Right renal pelvis (tissue), 4 donors: ENCODE measurements around the gene BTG2. TPM values are rescaled to one million over a fixed set of nuclear protein-coding genes. Genes with fewer than 3 reads are reported as not detected.
"Not testable (repeated sequence)": the region's sequence is repeated elsewhere in the genome, so short reads cannot be mapped to it uniquely, and the experiment has no call there.

Source experiments
- DNase-seq, 4 donors: peaks; one replicate each; pipeline ENCODE4 v3.0.0-alpha.2; 2013; ENCODE audit warnings: low read depth in 4 of 4, low spot score in 3 of 4, missing footprints in 1 of 4
- polyA plus RNA-seq, 4 donors: library from polyadenylated mRNA; unstranded; fragments of 120-200 nt; gene quantifications; one replicate each; pipeline ENCODE4 v1.2.1, GENCODE V29; 2013; ENCODE audit not compliant: insufficient read length in 4 of 4

Gene BTG2, protein sequence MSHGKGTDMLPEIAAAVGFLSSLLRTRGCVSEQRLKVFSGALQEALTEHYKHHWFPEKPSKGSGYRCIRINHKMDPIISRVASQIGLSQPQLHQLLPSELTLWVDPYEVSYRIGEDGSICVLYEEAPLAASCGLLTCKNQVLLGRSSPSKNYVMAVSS
- 100 to 1,000 TPM; 101 to 178 (median 139) TPM for polyA plus RNA-seq

GRCh38 chr1:203304919-203305808 is at the start of gene BTG2:
Gene BTG2 (plus strand): TSS chr1:203305519. CDS start chr1:203305607, 88 bp downstream.
- DNase-seq = peak in 2 of 4 donors; percentile 83 to 86

DNA sequence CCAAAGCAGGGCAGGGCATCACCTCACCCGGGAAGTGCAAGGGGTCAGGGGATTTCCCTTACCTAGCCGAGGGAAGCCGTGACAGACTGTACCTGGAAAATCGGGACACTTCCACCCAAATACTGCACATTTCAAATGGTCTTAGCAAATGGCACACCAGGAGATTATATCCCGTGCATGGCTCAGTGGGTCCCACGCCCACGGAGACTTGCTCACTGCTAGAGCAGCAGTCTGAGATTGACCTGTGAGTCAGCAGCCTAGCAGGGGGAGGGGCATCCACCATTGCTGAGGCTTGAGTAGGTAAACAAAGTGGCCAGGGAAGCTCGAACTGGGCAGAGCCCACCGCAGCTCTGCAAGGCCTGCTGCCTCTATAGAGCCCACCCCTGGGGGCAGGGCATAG is 48.7 kb upstream of the BTG2 start:
- not testable (repeated sequence) for DNase-seq

DNA sequence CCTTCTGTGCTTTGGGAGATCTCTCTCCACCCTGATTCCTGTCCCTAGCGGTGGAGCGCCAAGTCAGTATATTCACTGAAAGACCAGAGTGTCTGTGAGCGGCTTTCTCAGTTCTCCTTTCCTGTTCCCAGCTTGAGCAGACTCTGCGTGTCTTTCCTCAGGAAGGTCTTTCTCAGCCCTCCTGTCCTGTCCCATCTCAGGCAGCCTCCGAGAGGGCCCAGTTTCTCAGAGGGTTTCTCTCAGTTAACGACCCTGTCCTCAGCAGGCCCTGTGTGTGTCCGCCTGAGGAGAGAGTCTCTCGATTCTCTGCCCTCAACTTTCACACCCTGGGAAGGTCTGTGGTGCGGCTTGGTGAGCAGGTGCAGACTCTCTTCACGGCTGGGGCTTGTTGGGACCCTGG is 41.8 kb upstream of the BTG2 start:
- DNase-seq = no peak

- DNase-seq = no peak
These were observed 41.2 kb upstream of the BTG2 start for GRCh38 chr1:203264052-203264501.

DNA sequence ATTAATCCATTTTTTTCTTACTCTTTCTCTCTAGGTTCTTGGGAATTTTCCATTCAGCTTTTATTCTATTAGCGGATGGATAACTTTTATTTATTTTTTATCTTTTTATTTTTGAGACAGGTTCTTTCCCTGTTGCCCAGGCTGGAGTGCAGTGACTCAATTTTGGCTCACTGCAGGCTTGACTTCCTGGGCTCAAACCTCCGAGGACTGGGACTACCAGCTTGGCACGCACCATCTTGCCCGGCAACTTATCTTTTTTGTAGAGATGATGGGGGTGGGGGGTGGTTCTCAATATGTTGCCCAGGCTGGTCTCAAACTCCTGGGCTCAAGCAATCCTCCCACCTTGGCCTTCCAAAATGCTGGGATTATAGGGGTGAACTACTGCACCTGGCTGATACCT is 39.8 kb upstream of the BTG2 start:
- no peak for DNase-seq

DNA sequence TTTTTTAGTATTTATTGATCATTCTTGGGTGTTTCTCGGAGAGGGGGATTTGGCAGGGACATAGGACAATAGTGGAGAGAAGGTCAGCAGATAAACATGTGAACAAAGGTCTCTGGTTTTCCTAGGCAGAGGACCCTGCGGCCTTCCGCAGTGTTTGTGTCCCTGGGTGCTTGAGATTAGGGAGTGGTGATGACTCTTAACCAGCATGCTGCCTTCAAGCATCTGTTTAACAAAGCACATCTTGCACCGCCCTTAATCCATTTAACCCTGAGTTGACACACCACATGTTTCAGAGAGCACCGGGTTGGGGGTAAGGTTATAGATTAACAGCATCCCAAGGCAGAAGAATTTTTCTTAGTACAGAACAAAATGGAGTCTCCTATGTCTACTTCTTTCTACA is 39.2 kb upstream of the BTG2 start:
- DNase-seq = not testable (repeated sequence)

- DNase-seq = peak; percentile 89 to 92 (median 90)
These were observed 37.9 kb upstream of the BTG2 start for GRCh38 chr1:203267347-203267846.

DNA sequence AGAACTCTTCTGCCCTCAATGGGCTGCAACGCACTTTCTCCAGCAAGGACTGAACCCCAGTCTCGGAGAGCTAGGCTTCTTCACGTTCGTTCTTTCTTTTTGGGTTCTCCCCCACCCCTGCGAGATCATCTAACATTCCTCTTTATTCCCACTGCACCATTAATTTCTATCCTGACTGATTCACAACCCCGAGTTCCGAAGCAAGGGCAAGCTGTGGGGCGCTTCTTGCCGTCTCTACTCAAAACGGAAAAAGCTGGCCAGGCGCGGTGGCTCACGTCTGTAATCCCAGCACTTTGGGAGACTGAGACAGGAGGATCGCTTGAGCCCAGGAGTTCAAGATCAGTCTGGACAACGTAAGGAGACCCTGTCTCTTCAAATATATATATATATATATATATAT is 37.4 kb upstream of the BTG2 start:
- DNase-seq = no peak

DNA sequence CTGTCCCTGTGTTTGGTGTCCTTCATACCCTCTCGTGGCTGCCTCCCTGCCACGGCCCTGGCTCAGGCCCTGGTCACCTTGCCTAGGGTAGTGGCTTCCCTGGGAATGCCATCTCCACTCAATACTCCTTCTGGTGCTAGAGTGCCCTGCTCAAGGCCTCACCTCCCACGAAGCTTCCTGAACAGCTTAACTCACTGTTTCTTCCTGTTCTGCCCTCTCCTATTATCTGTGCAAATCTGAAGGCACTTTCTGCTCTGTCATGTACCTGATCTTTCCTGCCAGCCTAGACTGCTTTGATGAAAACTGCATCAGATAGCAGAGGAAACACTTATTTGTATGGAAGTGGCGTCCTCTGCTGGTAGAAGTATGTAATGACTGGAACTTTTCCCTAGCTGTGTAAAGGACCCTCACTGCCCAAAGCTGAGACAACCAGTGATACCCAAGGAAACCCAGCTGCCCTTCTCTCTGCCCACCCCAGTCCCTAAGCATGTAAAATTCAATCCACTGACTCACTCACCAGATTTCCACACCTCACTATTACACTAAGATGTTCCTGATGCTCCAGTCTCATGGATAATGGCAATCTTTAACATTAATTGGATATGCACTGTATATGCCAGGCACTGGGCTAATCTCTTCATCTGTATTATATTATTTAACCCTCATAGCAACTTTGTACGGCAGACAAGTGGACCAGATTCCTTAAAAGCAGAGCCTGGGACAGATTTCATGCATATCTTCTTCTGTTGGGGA is 36.2 kb upstream of the BTG2 start:
- DNase-seq = no peak

- DNase-seq = no peak
These were observed 35.7 kb upstream of the BTG2 start for GRCh38 chr1:203269654-203270020.

GRCh38 chr1:203270448-203270847 is 34.9 kb upstream of the BTG2 start:
- no peak for DNase-seq

GRCh38 chr1:203271018-203271743 is 34.1 kb upstream of the BTG2 start:
- DNase-seq = no peak

DNA sequence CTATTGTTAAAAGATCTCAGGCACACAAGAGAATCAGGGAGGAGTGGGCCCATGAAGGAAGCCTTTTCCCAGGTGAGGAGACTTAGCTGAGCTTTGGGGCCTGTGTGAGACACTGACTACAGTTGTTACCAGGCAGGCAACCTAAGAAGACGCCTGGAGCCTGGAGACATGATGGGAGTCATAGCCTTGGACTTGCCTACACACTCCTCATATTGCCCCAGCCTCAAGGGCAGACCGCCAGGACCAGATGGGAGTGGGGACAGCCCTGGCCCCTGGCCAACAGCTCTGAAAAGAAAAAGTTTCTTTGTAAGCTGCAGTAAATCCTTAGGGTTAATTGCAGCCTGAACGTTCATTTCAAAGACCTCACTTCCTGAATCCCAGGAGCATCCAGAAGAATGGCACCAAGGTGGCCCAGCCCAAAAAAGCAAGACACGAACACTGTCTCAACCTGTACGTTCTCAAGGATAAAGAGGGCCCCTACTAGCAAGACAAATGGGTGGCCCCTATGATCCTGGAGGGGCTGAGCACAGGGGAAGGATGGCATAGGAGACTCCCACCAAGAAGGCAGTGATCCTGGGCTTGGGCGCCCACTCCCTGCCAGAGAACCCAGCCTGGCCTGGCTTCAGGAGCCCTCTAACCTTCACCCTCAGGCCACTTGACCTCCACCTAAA is 33.2 kb upstream of the BTG2 start:
- no peak for DNase-seq

- no peak for DNase-seq
These were observed 32.6 kb upstream of the BTG2 start for GRCh38 chr1:203272633-203273205.

- DNase-seq = peak in 2 of 4 donors; percentile 81 to 83
These were observed 32.0 kb upstream of the BTG2 start for GRCh38 chr1:203273206-203273868.

DNA sequence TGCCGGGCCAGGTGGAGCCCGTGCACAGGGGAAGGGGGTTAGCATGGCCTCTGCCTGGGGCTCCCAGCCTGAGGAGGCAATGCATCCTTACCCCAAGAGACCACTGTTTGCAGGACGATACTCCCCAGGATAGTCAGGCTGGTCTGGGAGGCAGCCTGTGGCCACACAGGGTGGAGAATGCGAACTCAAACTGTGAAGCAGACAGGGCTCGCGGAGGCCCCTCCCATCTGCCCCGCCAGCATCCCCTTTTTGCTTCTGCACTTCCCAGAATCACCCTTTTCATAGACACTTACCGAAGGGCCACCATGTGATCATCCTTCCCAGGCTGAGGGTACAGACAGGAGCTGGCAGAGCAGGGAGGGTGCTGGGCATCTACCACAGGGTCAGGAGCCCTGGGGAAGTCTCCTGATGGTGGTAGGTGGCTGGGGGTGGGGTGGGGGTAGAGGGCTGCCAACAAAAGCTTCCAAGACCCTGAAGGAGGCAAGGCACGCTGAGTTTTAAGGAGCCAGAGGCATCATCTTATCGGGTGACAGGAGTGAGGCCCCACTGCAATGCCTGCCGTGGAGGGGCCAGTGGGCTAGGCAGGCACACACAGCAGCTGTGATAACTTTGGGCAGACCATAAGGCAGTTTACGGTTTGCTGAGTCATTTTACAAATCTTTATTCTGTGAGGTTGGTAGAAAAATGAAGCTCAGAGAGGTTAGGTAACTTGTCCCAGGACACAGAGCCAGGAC is 31.3 kb upstream of the BTG2 start:
- DNase-seq = no peak

DNA sequence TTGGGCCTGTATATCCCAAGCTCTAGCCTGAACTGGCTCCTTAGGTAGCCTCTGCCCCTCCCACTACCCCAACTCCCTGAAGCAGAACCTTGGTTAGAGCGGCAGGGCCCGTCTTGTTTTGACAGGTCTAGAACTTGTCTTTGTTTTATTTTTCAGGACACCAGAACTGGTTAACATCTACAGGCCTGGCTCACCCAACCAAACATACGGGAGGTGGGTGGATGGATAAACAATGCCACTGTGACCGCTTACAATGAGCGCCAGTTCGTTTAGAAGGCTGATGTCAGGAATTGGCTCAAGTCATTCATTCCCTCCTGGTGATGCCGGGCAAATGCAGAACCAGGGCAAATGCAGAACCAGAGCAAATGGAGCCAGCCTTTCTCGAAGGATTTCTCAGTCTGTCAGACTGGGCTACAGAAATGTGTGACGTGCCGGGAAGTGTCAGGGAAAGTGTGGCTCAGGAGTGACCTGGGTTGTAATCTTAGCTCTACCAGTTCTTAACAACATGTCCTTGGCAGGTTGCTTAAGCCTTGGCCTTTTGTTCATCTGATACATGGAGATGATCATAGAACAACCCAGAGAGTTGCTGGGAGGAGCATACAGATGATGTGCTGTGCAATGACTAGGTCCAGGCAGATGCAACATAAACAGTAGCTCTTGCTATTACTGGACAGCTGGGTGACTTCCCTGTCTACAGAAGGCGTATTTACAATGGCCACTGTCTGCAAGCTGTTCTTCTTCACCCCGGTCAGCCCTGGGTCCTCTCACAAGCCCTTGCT is 30.5 kb upstream of the BTG2 start:
- DNase-seq = no peak
